Measurements from ENCODE around the gene ANKRD30A.

The ANKRD30A gene

DNA sequence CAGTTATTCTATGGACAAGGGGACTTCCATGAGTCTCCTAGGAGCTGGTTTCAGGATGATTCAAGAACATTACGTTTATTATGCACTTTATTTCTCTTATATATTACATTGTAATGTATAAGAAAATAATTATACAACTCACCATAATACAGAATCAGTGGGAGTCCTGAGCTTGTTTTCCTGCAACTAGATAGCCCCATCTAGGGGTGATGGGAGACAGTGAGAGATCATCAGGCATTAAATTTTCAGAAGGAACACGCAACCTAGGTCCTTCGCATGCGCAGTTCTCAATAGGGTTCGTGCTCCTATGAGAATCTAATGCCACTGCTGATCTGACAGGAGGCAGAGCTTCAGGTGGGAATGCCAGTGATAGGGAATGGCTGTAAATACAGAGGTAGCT is 137.9 kb downstream of the ANKRD30A start:
- H3K27ac ChIP-seq (ENCODE audit: low read depth, low read length): no peak overlapping the region
- H3K9ac ChIP-seq (ENCODE audit: low read depth, low read length): no peak overlapping the region

DNA sequence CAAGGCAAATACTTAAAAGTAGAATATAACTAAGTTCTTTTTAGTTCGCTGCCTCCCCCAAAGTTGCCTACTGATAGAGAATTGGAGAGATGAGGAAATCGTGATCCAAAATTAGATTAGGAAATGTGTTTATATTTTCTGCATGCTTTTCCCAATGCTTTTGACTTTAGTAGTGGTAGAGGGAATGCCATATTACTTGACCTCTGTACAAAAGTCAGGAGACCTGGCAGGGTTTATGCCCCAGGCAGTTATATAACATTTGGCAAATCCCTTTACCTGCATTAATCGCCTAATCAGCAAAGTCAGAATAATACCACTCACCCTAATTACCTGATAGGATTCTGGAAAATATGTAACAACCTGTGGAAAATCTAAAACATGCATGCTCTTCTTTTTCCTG is 142.9 kb downstream of the ANKRD30A start:
- no peaks in the 10 kb centered on the region for H3K4me1 ChIP-seq (ENCODE audit: control insufficient read depth, insufficient read depth, low read length)
- no peak overlapping the region for H3K9ac ChIP-seq (ENCODE audit: low read depth, low read length)
- H3K36me3 ChIP-seq (ENCODE audit: control insufficient read depth, insufficient read depth, low read length): no peaks in the 10 kb centered on the region
- peaks cover 86% of the 10 kb centered on the region for H3K9me3 ChIP-seq (ENCODE audit: control insufficient read depth, insufficient read depth, low read length)
- H3K27ac ChIP-seq (ENCODE audit: low read depth, low read length): no peak overlapping the region
- H3K27me3 ChIP-seq (ENCODE audit: control insufficient read depth, insufficient read depth, low read length): no peaks in the 10 kb centered on the region
- no peak overlapping the region for H3K4me3 ChIP-seq (ENCODE audit: low read depth, low read length)

More for the DNA sequence above, 137.9 kb downstream of the ANKRD30A start:
- peaks cover 93% of the 10 kb centered on the region for H3K9me3 ChIP-seq (ENCODE audit: control insufficient read depth, insufficient read depth, low read length)
- no peaks in the 10 kb centered on the region for H3K4me1 ChIP-seq (ENCODE audit: control insufficient read depth, insufficient read depth, low read length)
- H3K27me3 ChIP-seq (ENCODE audit: control insufficient read depth, insufficient read depth, low read length): no peaks in the 10 kb centered on the region
- H3K36me3 ChIP-seq (ENCODE audit: control insufficient read depth, insufficient read depth, low read length): no peaks in the 10 kb centered on the region
- no peak overlapping the region for H3K4me3 ChIP-seq (ENCODE audit: low read depth, low read length)

DNA sequence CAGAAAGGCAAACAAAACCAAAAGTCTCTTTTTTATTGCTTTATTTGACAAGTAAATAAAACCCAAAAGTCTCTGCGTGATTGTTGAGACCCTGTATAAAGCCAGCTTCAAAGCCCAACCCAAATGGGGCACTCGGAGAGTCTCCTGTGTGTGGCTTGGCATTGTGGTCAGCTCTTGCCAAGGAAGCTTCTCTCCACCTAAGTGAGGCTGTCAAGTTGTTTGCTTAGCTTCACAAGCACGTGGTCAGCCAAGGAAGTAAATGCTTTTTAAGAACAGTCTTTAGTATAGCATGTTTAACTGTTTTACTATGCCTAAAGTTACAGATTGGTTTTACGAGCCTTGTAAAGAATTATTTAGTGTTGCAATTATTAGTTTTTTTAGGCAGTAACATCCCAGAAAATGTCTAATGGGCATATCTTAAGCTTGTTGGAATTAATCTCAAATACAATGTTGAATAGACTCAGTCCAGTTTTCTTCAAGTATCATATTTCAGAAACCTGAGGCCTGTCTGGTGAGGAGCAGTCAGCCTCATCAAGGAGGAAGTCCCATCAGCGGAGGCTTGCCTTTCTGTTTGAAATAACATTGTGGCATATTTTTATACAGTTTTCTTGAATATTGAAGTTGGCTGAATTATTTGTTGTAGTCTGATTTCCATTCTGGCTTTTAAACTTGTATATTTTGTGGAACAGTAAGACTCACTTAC is 144.3 kb downstream of the ANKRD30A start:
- no peaks in the 10 kb centered on the region for H3K27me3 ChIP-seq (ENCODE audit: control insufficient read depth, insufficient read depth, low read length)
- H3K27ac ChIP-seq (ENCODE audit: low read depth, low read length): no peak overlapping the region
- no peak overlapping the region for H3K9ac ChIP-seq (ENCODE audit: low read depth, low read length)
- no peaks in the 10 kb centered on the region for H3K36me3 ChIP-seq (ENCODE audit: control insufficient read depth, insufficient read depth, low read length)
- H3K9me3 ChIP-seq (ENCODE audit: control insufficient read depth, insufficient read depth, low read length): peaks cover 78% of the 10 kb centered on the region
- H3K4me3 ChIP-seq (ENCODE audit: low read depth, low read length): 0 out of 2 replicates have a peak overlapping the region, but pooled peaks have one; percentile 16
- no peaks in the 10 kb centered on the region for H3K4me1 ChIP-seq (ENCODE audit: control insufficient read depth, insufficient read depth, low read length)

DNA sequence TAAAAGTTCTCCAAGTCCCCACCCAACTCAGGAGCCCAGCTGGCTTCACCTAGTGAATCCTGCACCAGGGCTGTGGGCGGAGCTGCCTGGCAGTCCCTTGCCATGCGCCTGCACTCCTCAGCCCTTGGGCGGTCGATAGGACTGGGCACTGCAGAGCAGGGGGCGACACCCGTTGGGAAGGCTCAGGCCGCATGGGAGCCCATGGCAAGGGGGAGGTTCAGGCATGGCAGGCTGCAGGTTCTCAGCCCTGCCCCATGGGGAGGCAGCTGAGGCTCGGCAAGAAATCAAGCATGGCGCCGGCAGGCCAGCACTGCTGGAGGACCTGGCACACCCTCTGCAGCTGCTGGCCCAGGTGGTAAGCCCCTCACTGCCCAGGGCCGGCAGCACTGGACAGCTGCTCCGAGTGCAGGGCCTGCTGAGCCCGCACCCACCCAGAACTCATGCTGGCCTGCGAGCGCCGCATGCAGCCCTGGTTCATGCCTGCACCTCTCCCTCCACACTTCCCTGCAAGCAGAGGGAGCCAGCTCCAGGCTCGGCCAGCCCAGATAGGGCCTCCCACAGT is 149.9 kb downstream of the ANKRD30A start:
- H3K27me3 ChIP-seq (ENCODE audit: control insufficient read depth, insufficient read depth, low read length): no peaks in the 10 kb centered on the region
- H3K9me3 ChIP-seq (ENCODE audit: control insufficient read depth, insufficient read depth, low read length): peaks cover 68% of the 10 kb centered on the region
- H3K36me3 ChIP-seq (ENCODE audit: control insufficient read depth, insufficient read depth, low read length): no peaks in the 10 kb centered on the region
- no peak overlapping the region for H3K9ac ChIP-seq (ENCODE audit: low read depth, low read length)
- no peak overlapping the region for H3K27ac ChIP-seq (ENCODE audit: low read depth, low read length)
- no peaks in the 10 kb centered on the region for H3K4me1 ChIP-seq (ENCODE audit: control insufficient read depth, insufficient read depth, low read length)
- no peak overlapping the region; the same call in 1 of the 2 replicates for H3K4me3 ChIP-seq (ENCODE audit: low read depth, low read length)

DNA sequence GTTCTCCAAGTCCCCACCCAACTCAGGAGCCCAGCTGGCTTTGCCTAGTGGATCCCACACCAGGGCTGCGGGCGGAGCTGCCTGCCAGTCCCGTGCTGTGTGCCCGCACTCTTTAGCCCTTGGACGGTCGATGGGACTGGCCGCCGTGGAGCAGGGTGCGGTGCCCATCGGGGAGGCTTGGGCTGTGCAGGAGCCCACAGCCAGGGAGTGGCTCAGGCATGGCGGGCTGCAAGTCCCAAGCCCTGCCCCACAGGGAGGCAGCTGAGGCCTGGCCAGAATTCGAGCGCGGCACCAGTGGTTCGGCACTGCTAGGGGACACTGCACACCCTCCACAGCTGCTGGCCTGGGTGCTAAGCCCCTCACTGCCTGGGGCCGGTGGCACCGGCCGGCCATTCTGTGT is 159.7 kb downstream of the ANKRD30A start:
- H3K9me3 ChIP-seq (ENCODE audit: control insufficient read depth, insufficient read depth, low read length): peaks cover 70% of the 10 kb centered on the region

DNA sequence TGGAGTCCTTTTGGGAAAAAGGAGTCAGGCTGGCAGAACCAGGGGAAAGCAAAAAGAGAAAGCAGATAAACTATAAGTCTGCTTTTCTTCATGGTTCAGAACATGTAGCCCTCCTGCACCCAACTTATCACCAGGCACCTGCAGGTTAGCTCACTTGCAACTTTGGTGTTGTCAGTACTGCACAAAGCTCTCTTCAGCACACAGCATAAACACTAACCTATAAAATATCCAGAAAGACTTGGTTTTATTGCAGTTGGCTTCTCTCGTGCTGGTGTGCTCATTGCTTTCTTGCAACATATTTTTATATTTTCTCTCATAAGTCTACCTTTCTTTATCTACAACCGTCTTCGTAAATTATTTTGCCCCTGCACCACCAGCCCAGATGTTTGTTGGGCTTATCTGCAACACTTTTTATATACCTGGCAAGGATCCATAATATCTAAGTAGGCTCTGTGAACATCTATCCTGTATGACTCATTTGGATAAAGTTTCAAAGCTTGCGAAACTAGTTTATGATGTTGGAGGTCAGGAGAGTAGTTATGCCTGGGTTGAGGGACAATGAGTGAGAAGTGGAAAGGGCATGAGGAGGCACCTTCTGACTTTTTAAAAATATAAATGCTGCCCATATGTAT is 164.6 kb downstream of the ANKRD30A start:
- no peak overlapping the region for H3K9ac ChIP-seq (ENCODE audit: low read depth, low read length)
- no peaks in the 10 kb centered on the region for H3K4me1 ChIP-seq (ENCODE audit: control insufficient read depth, insufficient read depth, low read length)
- H3K9me3 ChIP-seq (ENCODE audit: control insufficient read depth, insufficient read depth, low read length): peaks cover 82% of the 10 kb centered on the region
- no peaks in the 10 kb centered on the region for H3K36me3 ChIP-seq (ENCODE audit: control insufficient read depth, insufficient read depth, low read length)
- no peak overlapping the region for H3K4me3 ChIP-seq (ENCODE audit: low read depth, low read length)
- H3K27me3 ChIP-seq (ENCODE audit: control insufficient read depth, insufficient read depth, low read length): no peaks in the 10 kb centered on the region
- no peak overlapping the region for H3K27ac ChIP-seq (ENCODE audit: low read depth, low read length)

More for the DNA sequence above, 159.7 kb downstream of the ANKRD30A start:
- H3K27ac ChIP-seq (ENCODE audit: low read depth, low read length): no peak overlapping the region
- no peaks in the 10 kb centered on the region for H3K4me1 ChIP-seq (ENCODE audit: control insufficient read depth, insufficient read depth, low read length)
- no peaks in the 10 kb centered on the region for H3K36me3 ChIP-seq (ENCODE audit: control insufficient read depth, insufficient read depth, low read length)
- H3K4me3 ChIP-seq (ENCODE audit: low read depth, low read length): no peak overlapping the region
- no peak overlapping the region for H3K9ac ChIP-seq (ENCODE audit: low read depth, low read length)
- H3K27me3 ChIP-seq (ENCODE audit: control insufficient read depth, insufficient read depth, low read length): no peaks in the 10 kb centered on the region

DNA sequence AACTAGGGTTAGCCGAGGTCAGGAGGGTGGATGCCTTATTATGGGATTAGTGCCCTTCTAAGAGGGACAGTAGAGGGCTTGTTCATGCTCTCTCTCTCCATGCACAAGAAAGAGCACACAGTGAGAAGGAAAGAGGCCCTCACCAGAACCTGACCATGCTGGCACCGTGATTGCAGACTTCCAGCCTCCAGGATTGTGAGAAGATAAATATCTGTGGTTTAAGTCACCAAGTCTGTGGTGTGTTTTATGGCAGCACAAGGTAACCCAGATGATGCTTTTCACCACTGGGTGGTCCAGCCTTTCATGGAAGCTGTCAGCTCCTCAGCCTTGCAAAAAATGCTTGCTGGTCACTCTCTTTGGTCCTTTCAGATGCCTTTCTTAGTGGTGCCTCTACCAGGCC is 175.9 kb downstream of the ANKRD30A start:
- H3K9ac ChIP-seq (ENCODE audit: low read depth, low read length): no peak overlapping the region
- no peaks in the 10 kb centered on the region for H3K27me3 ChIP-seq (ENCODE audit: control insufficient read depth, insufficient read depth, low read length)
- no peaks in the 10 kb centered on the region for H3K4me1 ChIP-seq (ENCODE audit: control insufficient read depth, insufficient read depth, low read length)
- H3K36me3 ChIP-seq (ENCODE audit: control insufficient read depth, insufficient read depth, low read length): no peaks in the 10 kb centered on the region
- no peak overlapping the region for H3K27ac ChIP-seq (ENCODE audit: low read depth, low read length)
- peaks cover 97% of the 10 kb centered on the region for H3K9me3 ChIP-seq (ENCODE audit: control insufficient read depth, insufficient read depth, low read length)
- H3K4me3 ChIP-seq (ENCODE audit: low read depth, low read length): no peak overlapping the region

DNA sequence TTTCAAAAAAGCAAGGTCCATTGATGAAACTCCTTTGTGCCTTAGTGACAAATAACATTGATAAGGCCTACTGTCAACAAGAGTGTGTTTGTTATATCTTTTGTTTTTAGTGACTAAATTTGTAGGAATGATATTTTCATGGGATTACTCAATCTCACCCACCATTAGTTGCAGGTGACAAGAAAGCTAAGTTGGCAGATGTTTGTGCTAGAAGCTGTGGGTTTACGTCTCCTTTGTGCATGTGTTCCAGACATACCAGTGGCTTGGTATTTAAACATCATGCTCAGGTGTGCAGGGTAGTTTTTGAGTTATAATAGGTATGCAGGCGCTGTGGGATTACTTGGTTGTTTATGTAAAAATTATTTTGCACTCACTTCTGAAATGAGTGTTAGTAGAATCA is 178.6 kb downstream of the ANKRD30A start:
- H3K27me3 ChIP-seq (ENCODE audit: control insufficient read depth, insufficient read depth, low read length): no peaks in the 10 kb centered on the region

DNA sequence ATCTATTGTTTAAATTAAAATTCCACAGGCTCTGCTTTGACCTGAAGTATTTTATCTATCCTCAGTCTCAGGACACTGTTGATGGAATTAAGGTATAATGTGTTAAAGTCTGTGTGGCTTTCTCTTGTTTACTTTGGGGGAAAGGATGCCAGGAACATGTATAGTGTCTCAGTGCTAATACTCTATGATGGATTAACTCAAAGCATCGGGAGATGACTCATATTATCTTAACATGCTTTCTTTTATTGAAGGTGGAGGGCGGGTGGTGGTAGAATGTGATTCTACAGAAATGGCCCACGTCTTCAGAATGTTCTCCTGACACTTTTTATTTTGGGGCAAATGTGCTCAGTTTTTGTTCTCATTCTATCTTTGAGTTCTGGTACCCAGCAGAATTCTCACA is 189.0 kb downstream of the ANKRD30A start:
- Histone ChIP-seq H3K4me3 (ENCODE audit: low read depth, low read length) (no peak overlapping the region), H3K9me3 (ENCODE audit: control insufficient read depth, insufficient read depth, low read length) (peaks cover 93% of the 10 kb centered on the region), H3K36me3 (ENCODE audit: control insufficient read depth, insufficient read depth, low read length) (no peaks in the 10 kb centered on the region), H3K9ac (ENCODE audit: low read depth, low read length) (no peak overlapping the region), H3K27ac (ENCODE audit: low read depth, low read length) (no peak overlapping the region), H3K27me3 (ENCODE audit: control insufficient read depth, insufficient read depth, low read length) (no peaks in the 10 kb centered on the region), H3K4me1 (ENCODE audit: control insufficient read depth, insufficient read depth, low read length) (no peaks in the 10 kb centered on the region)

More for the DNA sequence above, 178.6 kb downstream of the ANKRD30A start:
- Histone ChIP-seq H3K27ac (ENCODE audit: low read depth, low read length) (no peak overlapping the region), H3K4me3 (ENCODE audit: low read depth, low read length) (no peak overlapping the region; the same call in 1 of the 2 replicates), H3K9ac (ENCODE audit: low read depth, low read length) (no peak overlapping the region), H3K9me3 (ENCODE audit: control insufficient read depth, insufficient read depth, low read length) (peaks cover 97% of the 10 kb centered on the region), H3K36me3 (ENCODE audit: control insufficient read depth, insufficient read depth, low read length) (no peaks in the 10 kb centered on the region), H3K4me1 (ENCODE audit: control insufficient read depth, insufficient read depth, low read length) (no peaks in the 10 kb centered on the region)

DNA sequence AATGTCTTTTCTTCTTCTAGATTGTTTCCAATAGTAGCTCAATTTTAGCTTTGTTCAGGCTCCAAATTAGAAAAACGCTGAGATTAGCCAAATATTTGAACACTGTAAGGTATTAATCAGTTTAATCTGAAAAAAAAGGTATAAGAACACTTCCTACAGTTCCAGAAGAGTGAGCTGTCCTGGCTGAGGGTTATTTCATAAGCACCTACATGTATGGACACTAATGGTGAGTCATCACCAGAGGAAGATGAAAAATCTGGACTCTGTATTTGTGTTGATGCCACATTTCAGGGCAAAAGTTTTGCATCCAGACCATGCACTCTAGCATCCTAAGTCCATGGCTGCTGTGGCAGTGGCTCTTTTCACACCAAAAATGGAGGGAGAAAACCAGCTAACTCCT is 189.5 kb downstream of the ANKRD30A start:
- Histone ChIP-seq H3K27me3 (ENCODE audit: control insufficient read depth, insufficient read depth, low read length) (no peaks in the 10 kb centered on the region), H3K4me3 (ENCODE audit: low read depth, low read length) (no peak overlapping the region), H3K9me3 (ENCODE audit: control insufficient read depth, insufficient read depth, low read length) (peaks cover 93% of the 10 kb centered on the region), H3K9ac (ENCODE audit: low read depth, low read length) (no peak overlapping the region), H3K27ac (ENCODE audit: low read depth, low read length) (no peak overlapping the region), H3K36me3 (ENCODE audit: control insufficient read depth, insufficient read depth, low read length) (no peaks in the 10 kb centered on the region), H3K4me1 (ENCODE audit: control insufficient read depth, insufficient read depth, low read length) (no peaks in the 10 kb centered on the region)

DNA sequence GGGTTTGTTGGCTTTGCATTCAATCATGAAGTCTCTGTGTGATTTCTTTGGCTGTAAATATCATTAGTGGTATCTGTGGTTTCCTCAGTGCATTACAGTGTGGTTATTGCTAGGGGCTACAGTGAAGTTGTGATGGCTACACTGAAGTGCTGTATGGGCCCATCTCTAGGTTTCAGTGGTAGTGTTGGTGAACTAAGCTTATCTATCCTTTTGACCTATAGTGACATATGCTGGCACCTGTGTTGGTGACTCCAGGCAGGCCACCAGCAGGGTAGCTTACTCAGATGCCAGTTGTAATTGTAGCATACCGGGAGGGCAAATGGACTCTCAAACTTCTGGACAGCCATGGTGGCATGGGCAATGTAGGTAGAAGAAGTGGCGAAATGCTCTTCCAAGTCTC is 219.0 kb downstream of the ANKRD30A start:
- no peaks in the 10 kb centered on the region for H3K4me1 ChIP-seq (ENCODE audit: control insufficient read depth, insufficient read depth, low read length)
- no peak overlapping the region for H3K9ac ChIP-seq (ENCODE audit: low read depth, low read length)
- H3K4me3 ChIP-seq (ENCODE audit: low read depth, low read length): no peak overlapping the region
- peaks cover 87% of the 10 kb centered on the region for H3K9me3 ChIP-seq (ENCODE audit: control insufficient read depth, insufficient read depth, low read length)
- H3K36me3 ChIP-seq (ENCODE audit: control insufficient read depth, insufficient read depth, low read length): no peaks in the 10 kb centered on the region
- H3K27ac ChIP-seq (ENCODE audit: low read depth, low read length): no peak overlapping the region
- H3K27me3 ChIP-seq (ENCODE audit: control insufficient read depth, insufficient read depth, low read length): no peaks in the 10 kb centered on the region
